GM18519 (cell line): ENCODE results near the gene GRM7.

Experiments used
- ATAC-seq: cut with Tn5 transposase; IDR thresholded peaks from one replicate; pipeline ENCODE4 v1.9.1; 2021; ENCODE audit warnings: mild to moderate bottlenecking, moderate library complexity; ENCODE audit not compliant: unreplicated experiment, low FRiP score

Gene GRM7

DNA sequence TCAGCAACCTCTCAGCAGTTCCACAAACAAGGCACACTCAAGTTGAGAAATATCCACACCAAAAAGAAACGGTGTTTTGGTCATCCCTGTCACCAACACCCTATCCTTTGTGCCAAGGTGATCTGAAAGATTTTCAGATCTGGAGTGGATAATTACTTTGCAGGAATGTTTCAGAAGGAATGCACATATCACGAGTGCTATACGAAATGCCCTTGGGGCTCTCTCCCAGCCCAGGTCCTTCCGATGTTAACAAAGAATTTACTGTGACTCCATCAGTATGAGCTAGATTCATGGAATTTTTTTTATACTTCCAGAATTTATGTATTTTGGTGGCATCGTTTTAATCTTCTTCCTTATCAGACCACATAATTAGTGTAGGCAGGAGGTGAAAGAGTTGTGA, 105.0 kb downstream of the GRM7 start:
- no peak for ATAC-seq

DNA sequence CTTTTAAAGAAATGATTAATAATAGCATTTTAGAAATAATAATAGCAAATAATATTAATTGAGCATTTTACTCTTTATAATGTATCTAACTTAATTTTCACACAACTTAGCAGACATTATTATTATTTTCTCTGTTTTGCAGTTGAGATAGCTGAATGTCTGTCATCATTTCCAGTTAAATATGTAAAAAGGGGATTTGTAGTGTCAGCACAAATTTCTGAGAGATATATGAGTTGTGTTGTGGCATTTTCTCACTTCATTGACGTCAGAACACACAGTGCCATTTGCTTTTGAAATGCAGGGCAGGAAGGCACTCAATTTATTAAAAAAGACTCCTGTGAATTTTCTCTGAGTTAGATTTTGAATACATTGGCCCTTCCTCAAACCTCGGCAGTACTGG, 111.0 kb downstream of the GRM7 start:
- ATAC-seq, result no peak

DNA sequence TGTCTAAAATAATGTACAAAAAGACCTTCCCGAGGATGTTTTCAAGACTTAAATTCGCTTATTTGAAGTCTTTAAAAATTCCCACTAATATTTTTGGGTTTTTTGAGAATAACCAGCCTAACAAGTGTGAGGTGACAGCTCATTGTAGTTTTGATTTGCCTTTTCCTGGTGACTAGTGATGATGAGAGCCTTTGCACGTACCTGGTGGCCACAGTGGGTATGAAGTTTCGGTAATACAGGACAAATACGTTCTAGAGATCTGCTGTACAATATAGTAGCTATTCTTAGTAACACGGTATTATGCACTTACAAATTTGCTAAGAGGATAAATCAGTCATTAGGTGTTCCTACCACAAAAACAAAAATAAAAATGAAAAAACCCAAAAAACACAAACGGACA, 124.9 kb downstream of the GRM7 start:
- no peak for ATAC-seq

- no peak for ATAC-seq
Measured at GRCh38 chr3:6989608-6990291, 128.8 kb downstream of the GRM7 start.

GRCh38 chr3:6994081-6994668, 133.3 kb downstream of the GRM7 start:
- ATAC-seq, result no peak

DNA sequence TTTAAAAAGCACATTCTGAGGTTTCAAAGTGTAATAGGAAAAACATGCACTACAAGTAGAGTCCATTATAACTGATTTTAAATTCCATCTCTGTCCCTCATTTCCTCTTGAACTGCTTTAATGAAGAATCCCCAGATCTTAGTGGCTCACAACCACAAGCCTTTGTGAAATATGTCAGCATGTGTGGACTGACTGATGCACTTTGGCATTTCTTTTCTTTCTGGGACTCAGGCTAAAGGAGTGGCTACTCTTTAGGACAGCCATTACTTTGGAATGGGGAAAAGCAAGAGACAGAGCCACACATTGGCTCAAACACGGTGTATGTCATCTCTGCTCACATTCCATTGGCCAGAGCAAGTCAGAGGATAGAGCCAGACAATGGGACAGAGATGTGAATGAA, 139.6 kb downstream of the GRM7 start:
- no peak for ATAC-seq

- ATAC-seq, result no peak
Measured at GRCh38 chr3:7001370-7001769, 140.5 kb downstream of the GRM7 start.

DNA sequence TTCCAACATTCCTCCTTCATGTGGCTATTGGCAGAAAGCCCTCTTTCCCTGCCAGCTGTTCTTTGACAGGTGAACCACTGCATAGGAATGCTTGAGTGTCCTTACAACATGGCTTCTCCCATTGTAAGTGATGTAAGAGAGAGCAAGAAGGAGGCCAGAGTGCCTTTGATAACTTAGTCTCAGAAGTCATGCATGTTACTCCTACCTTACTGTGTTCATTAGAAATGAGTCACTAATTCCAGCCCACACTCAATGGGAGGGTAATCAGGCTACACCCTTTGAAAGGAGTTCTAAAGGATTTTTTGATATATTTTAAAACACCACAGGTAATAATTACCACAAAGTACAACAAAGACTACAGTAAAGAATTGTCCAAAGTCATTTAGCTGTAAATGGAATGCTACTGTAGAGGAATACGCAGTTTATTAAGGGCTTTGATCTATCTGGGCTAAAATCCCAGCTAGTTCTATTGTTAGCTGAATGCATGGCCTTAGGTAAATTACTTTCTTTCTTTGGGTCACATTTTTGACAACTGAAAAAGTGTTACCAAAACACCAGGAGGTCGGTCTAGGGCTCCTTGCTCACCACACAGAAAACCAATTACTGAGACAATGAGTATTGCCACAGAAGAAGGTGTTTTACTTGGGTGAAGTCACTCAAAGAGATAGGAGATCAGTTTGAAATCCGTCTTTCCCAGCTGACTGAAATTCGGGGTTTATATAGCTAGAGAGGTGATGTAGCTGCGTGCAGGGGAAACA, 154.9 kb downstream of the GRM7 start:
- no peak for ATAC-seq

GRCh38 chr3:7025581-7026300, 164.8 kb downstream of the GRM7 start:
- no peak for ATAC-seq

DNA sequence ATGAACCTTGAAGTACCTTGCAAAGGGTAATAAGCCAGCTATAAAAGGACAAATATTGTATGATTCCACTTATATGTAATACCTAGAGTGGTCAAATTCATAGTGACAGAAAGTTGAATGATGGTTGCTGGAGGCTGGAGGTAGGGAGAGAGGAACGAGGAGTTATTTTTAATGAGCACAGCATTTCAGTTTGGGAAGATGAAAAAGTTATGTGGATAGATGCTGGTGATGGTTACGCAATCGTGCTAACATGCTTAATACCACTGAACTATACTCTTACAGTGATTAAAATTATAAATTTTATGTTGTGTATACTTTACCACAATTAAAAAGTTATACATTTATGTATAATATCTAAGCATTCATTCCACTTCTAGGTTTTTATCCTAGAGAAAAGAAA, 168.6 kb downstream of the GRM7 start:
- no peak for ATAC-seq

GRCh38 chr3:7038394-7038793, 177.5 kb downstream of the GRM7 start:
- ATAC-seq, result no peak

GRCh38 chr3:7062714-7063113, 201.8 kb downstream of the GRM7 start:
- ATAC-seq, result no peak

DNA sequence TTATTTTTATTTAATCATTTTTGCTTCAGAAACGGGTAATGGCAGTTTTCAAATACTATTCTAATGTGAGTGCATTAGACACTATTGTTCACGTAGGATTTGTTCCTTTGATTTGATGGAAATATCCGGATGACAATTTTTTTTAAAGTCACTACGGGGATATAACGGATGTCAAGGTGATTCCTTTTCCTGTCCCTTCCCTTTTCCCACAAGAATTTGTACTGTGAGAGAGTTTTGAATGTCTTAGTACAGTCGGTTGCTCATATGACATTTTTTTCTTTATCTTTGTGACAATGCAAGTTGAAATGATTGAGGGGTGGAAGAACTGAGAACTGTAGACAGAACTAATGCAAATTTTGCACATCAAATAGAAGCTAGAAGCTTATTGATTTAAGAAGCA, 209.5 kb downstream of the GRM7 start:
- no peak for ATAC-seq

GRCh38 chr3:7074217-7074616, 213.3 kb downstream of the GRM7 start:
- ATAC-seq, result no peak

GRCh38 chr3:7075117-7075516, 214.2 kb downstream of the GRM7 start:
- no peak for ATAC-seq

GRCh38 chr3:7075901-7076300, 215.0 kb downstream of the GRM7 start:
- no peak for ATAC-seq

DNA sequence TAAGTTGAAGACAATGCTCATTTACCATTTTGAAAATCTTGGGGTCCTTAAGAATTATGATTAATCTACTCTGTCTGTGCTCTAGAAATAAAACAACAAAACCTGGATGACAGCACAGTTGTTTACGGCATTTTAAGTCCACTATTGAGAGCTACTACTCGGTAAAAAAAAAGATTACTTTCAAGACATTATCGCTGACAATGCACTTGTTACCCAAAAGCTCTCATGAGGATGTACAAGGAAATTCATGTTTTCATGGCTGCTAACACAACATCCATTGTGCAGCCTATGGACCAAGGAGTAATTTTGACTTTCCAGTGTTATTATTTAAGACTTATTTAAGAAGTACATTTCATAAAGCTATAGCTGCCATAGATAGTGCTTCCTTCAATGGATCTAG, 221.3 kb downstream of the GRM7 start:
- ATAC-seq, result no peak

DNA sequence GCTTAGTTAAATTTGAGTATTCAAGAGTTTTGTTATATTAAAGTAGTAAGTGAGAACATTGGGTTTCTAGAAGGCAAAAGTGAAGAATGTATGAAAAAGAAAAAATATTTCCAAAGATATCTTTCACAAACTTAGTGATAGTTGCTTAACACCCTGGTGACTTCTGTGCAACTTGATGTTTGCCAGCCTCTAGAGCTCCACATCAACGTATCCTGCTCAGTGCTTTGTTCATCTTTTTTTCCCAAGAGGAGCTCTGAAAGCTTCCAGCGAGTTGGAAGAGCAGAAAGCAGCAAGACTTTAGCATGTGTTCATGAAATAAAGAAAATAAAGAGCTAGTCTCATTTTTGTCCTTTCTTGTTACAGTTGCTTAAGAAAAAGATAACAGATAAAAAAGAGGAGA, 225.5 kb downstream of the GRM7 start:
- no peak for ATAC-seq

GRCh38 chr3:7095116-7095515, 234.2 kb downstream of the GRM7 start:
- no peak for ATAC-seq

DNA sequence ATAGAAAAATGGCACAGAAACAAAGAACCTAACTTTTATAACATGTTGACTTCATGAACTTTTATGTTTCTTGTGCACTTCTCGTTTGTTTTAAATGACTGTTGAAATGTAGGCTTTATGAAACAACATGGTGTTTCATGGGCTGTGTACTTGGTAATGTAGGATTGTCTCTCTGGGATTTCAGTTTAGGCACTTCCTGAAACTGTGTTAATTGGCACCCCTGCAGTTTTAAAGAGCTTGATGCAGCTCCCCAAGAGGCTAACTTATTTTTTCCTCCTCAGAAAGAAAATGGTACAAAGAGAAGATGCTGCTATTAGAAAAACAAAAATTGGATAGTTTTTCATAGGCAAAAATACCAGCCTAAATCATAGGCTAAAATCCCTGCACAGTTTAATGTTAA, 239.2 kb downstream of the GRM7 start:
- no peak for ATAC-seq

DNA sequence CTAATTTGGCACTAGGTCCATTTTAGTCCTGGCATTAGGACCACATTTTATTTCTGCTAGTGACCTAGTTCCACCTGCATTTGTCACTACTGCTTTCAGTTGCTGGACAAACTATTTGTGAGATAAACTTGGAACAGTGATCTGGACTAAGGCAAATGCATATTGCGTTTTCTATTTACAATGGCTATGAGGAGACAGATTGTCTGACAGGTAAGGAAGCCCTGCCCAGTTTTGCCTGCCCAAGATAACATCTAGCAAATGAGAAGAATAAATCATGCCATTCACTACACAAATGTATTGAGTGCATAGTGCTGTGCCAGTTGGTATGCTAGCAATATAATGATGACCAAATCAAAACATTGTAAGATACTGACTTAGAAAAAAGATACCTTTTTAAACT, 245.7 kb downstream of the GRM7 start:
- ATAC-seq, result no peak
